NCI-H2107 (cell line): Measurements from ENCODE around the gene VAV1.

ENCODE experiments used
- DNase-seq: peaks from one replicate; lab custom pipeline; 2025; lab: John Stamatoyannopoulos, UW

The VAV1 gene

GRCh38 chr19:6772028-6772865 is at the start of gene VAV1:
TSS of gene VAV1 (plus strand) at chr19:6772708. CDS start at chr19:6772808, 100 bp downstream.
- DNase-seq = no peak

- no peak for DNase-seq
These were observed 49.3 kb upstream of the VAV1 start for GRCh38 chr19:6723108-6723618.

GRCh38 chr19:6723738-6724137 is 48.8 kb upstream of the VAV1 start:
- no peak for DNase-seq

- DNase-seq = no peak
These were observed 47.6 kb upstream of the VAV1 start for GRCh38 chr19:6724631-6725492.

- DNase-seq = no peak
These were observed 46.8 kb upstream of the VAV1 start for GRCh38 chr19:6725513-6726231.

GRCh38 chr19:6728346-6728745 is 44.2 kb upstream of the VAV1 start:
- no peak for DNase-seq

- no peak for DNase-seq
These were observed 42.8 kb upstream of the VAV1 start for GRCh38 chr19:6729573-6730152.

- no peak for DNase-seq
These were observed 42.2 kb upstream of the VAV1 start for GRCh38 chr19:6730153-6730804.

- DNase-seq = no peak
These were observed 41.4 kb upstream of the VAV1 start for GRCh38 chr19:6730941-6731670.

- DNase-seq = no peak
These were observed 40.7 kb upstream of the VAV1 start for GRCh38 chr19:6731822-6732221.

GRCh38 chr19:6732803-6733337 is 39.6 kb upstream of the VAV1 start:
- DNase-seq = no peak

- DNase-seq = no peak
These were observed 39.0 kb upstream of the VAV1 start for GRCh38 chr19:6733338-6734095.

GRCh38 chr19:6734096-6734696 is 38.3 kb upstream of the VAV1 start:
- no peak for DNase-seq

GRCh38 chr19:6735181-6735911 is 37.2 kb upstream of the VAV1 start:
- DNase-seq = no peak

GRCh38 chr19:6736169-6736916 is 36.2 kb upstream of the VAV1 start:
- DNase-seq = no peak

GRCh38 chr19:6736917-6737283 is 35.6 kb upstream of the VAV1 start:
- no peak for DNase-seq

- no peak for DNase-seq
These were observed 35.1 kb upstream of the VAV1 start, which contains the start of gene GPR108 for GRCh38 chr19:6737284-6737872. TSS of gene GPR108 (minus strand) at chr19:6737580. CDS start at chr19:6737576, 4 bp downstream.
